Thyroid gland (tissue), 4 donors: ENCODE measurements around the gene KRTAP10-1.

Experiments used
- POLR2A ChIP-seq, 2 donors: fragments of 450-650 bp; IDR thresholded peaks; one replicate each; pipeline ENCODE4 v1.6.1; 2017; ENCODE audit warnings: antibody characterized with exemption in 2 of 2, mild to moderate bottlenecking in 2 of 2, moderate library complexity in 1 of 2
- TF ChIP-seq, protein P1 (sequence below), 6 experiments: fragments of 200-600 bp in 3 of 6; fragments of 450-650 bp in 3 of 6; sonication (generic) in 3 of 6; IDR thresholded peaks; one replicate each; pipeline ENCODE4 v1.5.1; 2016 to 2019; ENCODE audit warnings: antibody characterized with exemption in 6 of 6, mild to moderate bottlenecking in 2 of 6, inconsistent platforms in 1 of 6, moderate library complexity in 1 of 6

DNA sequence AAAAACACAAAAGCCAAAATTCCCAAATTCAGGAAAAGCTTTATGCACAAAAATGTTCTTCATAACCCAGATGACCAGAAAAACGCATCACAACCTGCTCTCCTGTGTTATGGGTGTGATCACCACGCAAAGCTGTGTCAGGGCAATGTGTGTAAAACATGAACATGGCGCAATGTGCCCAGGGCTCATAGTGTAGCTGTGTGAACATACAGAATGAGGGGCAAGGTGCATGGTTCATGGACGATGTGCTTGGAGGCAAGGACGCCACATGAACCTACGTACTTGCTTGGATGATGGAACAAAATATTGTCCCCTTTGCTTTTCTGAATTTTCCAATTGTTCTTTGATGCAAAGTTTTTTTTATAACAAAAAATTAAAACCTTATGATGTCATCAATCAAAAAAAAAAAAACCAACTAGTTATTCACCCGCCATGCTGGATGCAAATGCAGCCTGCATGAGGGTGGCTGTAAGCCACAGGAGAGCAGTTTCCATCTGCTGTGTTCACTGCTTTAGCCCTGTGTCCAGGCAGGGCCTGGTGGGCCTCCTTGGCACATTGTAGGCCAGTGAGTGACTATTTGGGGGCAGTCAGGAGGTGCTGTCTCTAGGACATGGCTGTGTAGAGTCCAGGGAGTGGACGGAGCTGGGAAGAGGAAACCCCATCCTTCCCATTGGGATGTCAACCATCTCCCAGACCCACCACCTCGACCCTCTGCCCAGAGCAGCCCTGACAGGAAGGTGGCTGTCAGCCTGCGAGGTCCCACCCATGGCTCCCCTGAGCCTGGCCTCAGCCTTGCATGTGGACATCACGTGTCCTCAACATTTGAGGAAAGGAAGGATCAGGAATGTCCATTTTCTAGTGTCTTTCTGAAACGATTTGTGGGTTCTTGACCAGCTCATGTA, 13.6 kb downstream of the KRTAP10-1 start:
- TF ChIP-seq, protein P1, sequence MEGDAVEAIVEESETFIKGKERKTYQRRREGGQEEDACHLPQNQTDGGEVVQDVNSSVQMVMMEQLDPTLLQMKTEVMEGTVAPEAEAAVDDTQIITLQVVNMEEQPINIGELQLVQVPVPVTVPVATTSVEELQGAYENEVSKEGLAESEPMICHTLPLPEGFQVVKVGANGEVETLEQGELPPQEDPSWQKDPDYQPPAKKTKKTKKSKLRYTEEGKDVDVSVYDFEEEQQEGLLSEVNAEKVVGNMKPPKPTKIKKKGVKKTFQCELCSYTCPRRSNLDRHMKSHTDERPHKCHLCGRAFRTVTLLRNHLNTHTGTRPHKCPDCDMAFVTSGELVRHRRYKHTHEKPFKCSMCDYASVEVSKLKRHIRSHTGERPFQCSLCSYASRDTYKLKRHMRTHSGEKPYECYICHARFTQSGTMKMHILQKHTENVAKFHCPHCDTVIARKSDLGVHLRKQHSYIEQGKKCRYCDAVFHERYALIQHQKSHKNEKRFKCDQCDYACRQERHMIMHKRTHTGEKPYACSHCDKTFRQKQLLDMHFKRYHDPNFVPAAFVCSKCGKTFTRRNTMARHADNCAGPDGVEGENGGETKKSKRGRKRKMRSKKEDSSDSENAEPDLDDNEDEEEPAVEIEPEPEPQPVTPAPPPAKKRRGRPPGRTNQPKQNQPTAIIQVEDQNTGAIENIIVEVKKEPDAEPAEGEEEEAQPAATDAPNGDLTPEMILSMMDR (IDR thresholded peaks at IDR 0.05), result no peak
- TF ChIP-seq POLR2A (IDR thresholded peaks at IDR 0.05), result no peak
